Measurements from ENCODE around the gene HEATR5A.

DNA sequence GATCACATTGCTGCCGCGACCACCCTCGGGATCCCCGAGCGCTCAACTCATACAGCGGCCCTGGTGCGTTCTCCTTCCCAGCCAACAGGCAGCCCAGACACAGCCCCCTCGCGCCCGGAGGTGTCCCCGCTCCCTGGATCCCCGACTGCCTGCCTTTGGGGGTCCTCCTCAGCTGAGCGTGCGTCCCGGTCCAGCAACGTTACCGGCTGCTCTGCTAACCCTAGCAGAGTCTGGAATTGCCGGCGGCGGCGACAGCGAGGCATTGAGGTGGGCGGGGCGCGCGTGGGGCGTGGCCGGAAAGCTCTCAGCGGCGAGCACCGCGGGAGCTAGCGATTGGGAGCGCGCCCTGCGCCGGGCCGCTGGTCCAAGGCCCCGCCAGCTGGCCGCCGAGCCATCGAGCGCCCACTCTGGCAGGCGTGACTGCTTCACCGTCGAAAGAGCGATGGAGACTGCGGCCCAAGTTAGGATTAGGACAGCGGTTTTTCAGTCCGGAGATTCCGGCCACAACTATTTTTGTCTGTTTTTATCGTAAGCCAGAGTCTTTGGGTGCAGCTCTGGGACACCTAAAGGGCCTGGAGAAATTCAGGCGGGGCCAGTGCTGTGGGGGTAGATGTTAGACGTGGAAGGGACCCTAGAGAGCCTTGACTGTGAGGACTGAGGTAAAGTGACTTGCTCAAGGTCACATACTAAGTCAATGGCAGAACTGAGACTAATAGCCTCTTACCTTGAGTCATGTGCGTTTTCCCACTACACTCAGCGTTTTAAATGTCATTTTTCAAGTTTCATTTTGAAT lies at the start of gene HEATR5A:
- TF ChIP-seq CTCF (IDR thresholded peaks at IDR 0.05) (no peak), EP300 (IDR thresholded peaks at IDR 0.05) (no peak), ZFP36 (IDR thresholded peaks at IDR 0.05; ENCODE audit: borderline replicate concordance, partially characterized antibody) (no peak), RAD21 (conservative IDR thresholded peaks at IDR 0.05 in 1 of 2, IDR thresholded peaks at IDR 0.05 in 1 of 2) (no peak), USF2 (IDR thresholded peaks at IDR 0.05) (no peak), REST (IDR thresholded peaks at IDR 0.05) (peak; percentile 58; the same call in 1 of the 2 replicates), POLR2A (IDR thresholded peaks at IDR 0.05; ENCODE audit: low read length) (peak; percentile 100), RFX5 (IDR thresholded peaks at IDR 0.05) (no peak)
